Coronary artery (tissue), 2 donors: Measurements from ENCODE around the gene C16orf78.
A peak's percentile ranks its signal among the peaks of the same experiment; 100 is the strongest.

Experiments used
- DNase-seq: peaks from one replicate; pipeline ENCODE4 v3.0.0-alpha.2; 2017; ENCODE audit warnings: low spot score
- H3K27ac ChIP-seq, 2 donors: fragments of 200-600 bp; sonication (generic); one replicate each; pipeline ENCODE4 v1.5.1; 2016 to 2019
- H3K4me3 ChIP-seq: fragments of 200-600 bp; sonication (generic); 2 replicates; pipeline ENCODE4 v1.5.1; 2016; ENCODE audit warnings: mild to moderate bottlenecking, moderate library complexity
- CTCF ChIP-seq: fragments of 200-600 bp; sonication (generic); IDR thresholded peaks from one replicate; pipeline ENCODE4 v1.5.1; 2019; ENCODE audit warnings: antibody characterized with exemption

C16orf78 gene

GRCh38 chr16:49335828-49336227 lies 37.8 kb upstream of the C16orf78 start:
- peak; percentile 17 for DNase-seq
- H3K4me3 ChIP-seq = no peak overlapping the region
- TF ChIP-seq CTCF = no peak

GRCh38 chr16:49336581-49336980 lies 37.0 kb upstream of the C16orf78 start:
- Histone ChIP-seq H3K4me3 (no peak overlapping the region), H3K27ac (no peak overlapping the region)
- no peak for TF ChIP-seq CTCF
- peak; percentile 9 for DNase-seq

More at GRCh38 chr16:49335828-49336227, 37.8 kb upstream of the C16orf78 start:
- no peak overlapping the region for H3K27ac ChIP-seq

- DNase-seq = peak; percentile 31
- H3K4me3 ChIP-seq = no peak overlapping the region
- no peak for TF ChIP-seq CTCF
- H3K27ac ChIP-seq = no peak overlapping the region
Observed at GRCh38 chr16:49337814-49338350, 35.7 kb upstream of the C16orf78 start.

GRCh38 chr16:49338611-49339265 lies 34.9 kb upstream of the C16orf78 start:
- DNase-seq = peak; percentile 33
- Histone ChIP-seq H3K4me3 (no peak overlapping the region), H3K27ac (no peak overlapping the region)
- no peak for TF ChIP-seq CTCF

DNA sequence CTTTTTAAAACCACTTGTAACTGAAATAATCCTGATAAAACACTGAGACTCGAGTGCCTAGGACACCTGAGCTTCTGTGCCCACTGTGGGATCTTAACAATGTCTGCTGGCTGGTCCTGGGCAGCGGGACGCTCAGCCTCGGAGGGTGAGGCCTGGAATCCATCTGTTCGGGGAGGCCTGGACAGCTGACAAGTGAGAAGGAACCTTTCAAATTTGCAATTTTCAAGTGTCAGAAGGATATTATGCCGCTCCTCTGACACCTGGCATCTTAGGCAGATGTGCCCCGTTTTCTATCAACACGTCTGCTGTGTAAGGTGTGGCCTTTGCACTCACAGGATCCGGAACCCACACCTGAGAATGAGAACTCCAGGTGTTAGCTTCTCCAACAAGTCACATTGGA lies 33.1 kb upstream of the C16orf78 start:
- DNase-seq = peak; percentile 11
- no peak for TF ChIP-seq CTCF
- no peak overlapping the region for H3K27ac ChIP-seq

GRCh38 chr16:49341706-49342105 lies 31.9 kb upstream of the C16orf78 start:
- H3K4me3 ChIP-seq = no peak overlapping the region
- H3K27ac ChIP-seq = no peak overlapping the region
- TF ChIP-seq CTCF = no peak
- DNase-seq = peak; percentile 41

More for the DNA sequence above, 33.1 kb upstream of the C16orf78 start:
- H3K4me3 ChIP-seq = no peak overlapping the region
